Measurements from ENCODE around the gene KYAT1. TPM values are rescaled to one million over a fixed set of nuclear protein-coding genes. Genes with fewer than 3 reads are reported as not detected.

The KYAT1 gene
- total and polyA plus RNA-seq, 2 of the 8 experiments (the other 6 are each of a cell fraction or from before 2014, with no cell fraction given): 30.4 to 42.2 TPM

DNA sequence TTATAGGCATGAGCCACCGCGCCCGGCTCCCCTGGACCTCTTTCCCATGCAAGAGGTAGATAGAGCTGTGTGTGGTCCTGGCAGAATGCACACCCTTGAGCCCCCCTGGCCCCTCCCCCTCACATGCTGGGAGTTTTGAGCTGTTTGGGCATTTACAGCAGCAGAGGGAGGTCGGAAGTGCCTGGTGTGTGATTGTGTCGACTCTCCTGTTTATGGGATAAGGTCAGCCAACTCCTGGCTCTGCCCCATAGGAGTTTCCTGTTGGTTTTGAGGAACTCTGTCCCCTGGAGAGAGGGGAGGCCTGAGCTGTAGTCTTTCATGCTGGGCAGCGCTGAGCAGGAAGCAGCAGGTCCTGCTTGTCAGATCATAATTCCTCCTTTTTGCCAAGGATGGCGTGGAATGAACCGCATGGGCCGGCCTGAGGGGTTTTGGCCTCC, 6.2 kb upstream of the KYAT1 start (continued):
- TF ChIP-seq TCF12 (IDR thresholded peaks at IDR 0.05; ENCODE audit: low read depth, low read length) (0 out of 2 replicates have a peak, but pooled peaks have one; percentile 27), SRF (IDR thresholded peaks at IDR 0.05; ENCODE audit: low read depth, low read length) (no peak), EP300 (IDR thresholded peaks at IDR 0.05; ENCODE audit: borderline replicate concordance in 1 of 2, low read depth in 2 of 2, low read length in 2 of 2) (peak in 1 of 2 experiments; percentile 77; a peak in 1 of 3 replicates), EGR1 (IDR thresholded peaks at IDR 0.05; ENCODE audit: borderline replicate concordance, low read depth, low read length) (peak; percentile 59), KDM4A (IDR thresholded peaks at IDR 0.05; ENCODE audit: low read depth, low read length, severe bottlenecking) (no peak)

Data from H1 (cell line).